CD14-positive monocyte (primary cell): ENCODE data around the gene ARL15. TPM values are rescaled to one million over a fixed set of nuclear protein-coding genes. Genes with fewer than 3 reads are reported as not detected.

ENCODE experiments used
- DNase-seq, 3 donors: peaks; one replicate each; pipeline ENCODE4 v3.0.0-alpha.2; 2011 to 2022
- H2AFZ ChIP-seq: 2 replicates; pipeline ENCODE4 v1.6.0; 2012; ENCODE audit warnings: mild to moderate bottlenecking, low read depth, low read length, inconsistent platforms; ENCODE audit not compliant: insufficient read depth, poor library complexity, severe bottlenecking
- H3K27ac ChIP-seq, 2 donors: 1 replicate in 1 of 2; 2 replicates in 1 of 2; pipeline ENCODE4 v1.5.1; 2012 to 2013; ENCODE audit warnings: low read length in 2 of 2, control low read depth in 1 of 2, inconsistent platforms in 1 of 2, low read depth in 1 of 2, mild to moderate bottlenecking in 1 of 2
- H3K27me3 ChIP-seq, 2 donors: one replicate each; pipeline versions ENCODE4 v1.6.0 to v1.6.1; 2011 to 2013; ENCODE audit warnings: low read length in 2 of 2; ENCODE audit not compliant: control insufficient read depth in 2 of 2, insufficient read depth in 2 of 2
- H3K36me3 ChIP-seq, 2 donors: replicated peaks in 1 of 2; 1 replicate in 1 of 2; 2 replicates in 1 of 2; pipeline versions ENCODE4 v1.5.1 to v1.6.1; 2012 to 2013; ENCODE audit warnings: low read length in 2 of 2, control low read depth in 1 of 2, inconsistent platforms in 1 of 2, mild to moderate bottlenecking in 1 of 2; ENCODE audit not compliant: insufficient read depth in 2 of 2, control insufficient read depth in 1 of 2
- H3K4me1 ChIP-seq, 2 donors: 1 replicate in 1 of 2; 2 replicates in 1 of 2; pipeline versions ENCODE4 v1.5.1 to v1.6.1; 2012 to 2013; ENCODE audit warnings: low read length in 2 of 2, control low read depth in 1 of 2, inconsistent platforms in 1 of 2, mild to moderate bottlenecking in 1 of 2, moderate library complexity in 1 of 2; ENCODE audit not compliant: insufficient read depth in 2 of 2, control insufficient read depth in 1 of 2
- H3K4me2 ChIP-seq: replicated peaks from 2 replicates; pipeline ENCODE3; 2012; ENCODE audit warnings: low read length, moderate library complexity, mild to moderate bottlenecking; ENCODE audit not compliant: poor library complexity, severe bottlenecking; ENCODE audit errors: extremely low read depth
- H3K4me3 ChIP-seq, 3 experiments: fragments of 200-600 bp in 1 of 3; sonication (generic) in 1 of 3; replicated peaks in 1 of 3; 1 replicate in 2 of 3; 2 replicates in 1 of 3; pipeline ENCODE4 v1.5.1; 2011 to 2013; ENCODE audit warnings: low read length in 3 of 3, mild to moderate bottlenecking in 3 of 3, control low read depth in 2 of 3, low read depth in 2 of 3, inconsistent platforms in 1 of 3, moderate library complexity in 1 of 3
- H3K79me2 ChIP-seq: 2 replicates; pipeline ENCODE4 v1.6.0; 2012; ENCODE audit warnings: mild to moderate bottlenecking, control low read depth, inconsistent platforms, low read length, moderate library complexity; ENCODE audit not compliant: insufficient read depth
- H3K9ac ChIP-seq: 2 replicates; pipeline ENCODE4 v1.6.0; 2017; ENCODE audit warnings: low read length, mild to moderate bottlenecking; ENCODE audit not compliant: insufficient read depth, poor library complexity, severe bottlenecking
- H3K9me3 ChIP-seq, 2 donors: replicated peaks in 1 of 2; 1 replicate in 1 of 2; 2 replicates in 1 of 2; pipeline versions ENCODE4 v1.5.1 to v1.6.1; 2012 to 2013; ENCODE audit warnings: low read length in 2 of 2, control low read depth in 1 of 2; ENCODE audit not compliant: control insufficient read depth in 1 of 2, insufficient read depth in 1 of 2
- H4K20me1 ChIP-seq: 2 replicates; pipeline ENCODE4 v1.6.0; 2012; ENCODE audit warnings: mild to moderate bottlenecking, low read length, control low read depth, moderate library complexity; ENCODE audit not compliant: insufficient read depth
- H3K27ac Mint-ChIP-seq, 7 donors: one replicate each; pipeline ENCODE4 v1.8.0; 2020; ENCODE audit warnings: mild to moderate bottlenecking in 7 of 7, mixed read lengths in 7 of 7, moderate library complexity in 6 of 7, inconsistent platforms in 2 of 7
- H3K27me3 Mint-ChIP-seq, 3 donors: one replicate each; pipeline ENCODE4 v1.8.0; 2021 to 2022; ENCODE audit warnings: low read depth in 3 of 3, mild to moderate bottlenecking in 3 of 3, mixed read lengths in 3 of 3, moderate library complexity in 3 of 3, inconsistent platforms in 1 of 3
- H3K36me3 Mint-ChIP-seq, 2 donors: one replicate each; pipeline ENCODE4 v1.8.0; 2020; ENCODE audit warnings: mixed read lengths in 2 of 2, inconsistent platforms in 1 of 2, mild to moderate bottlenecking in 1 of 2
- H3K4me1 Mint-ChIP-seq: one replicate; pipeline ENCODE4 v1.8.0; 2020; ENCODE audit warnings: mild to moderate bottlenecking, mixed read lengths
- H3K4me3 Mint-ChIP-seq, 2 donors: one replicate each; pipeline ENCODE4 v1.8.0; 2020; ENCODE audit warnings: mild to moderate bottlenecking in 2 of 2, mixed read lengths in 2 of 2, moderate library complexity in 1 of 2
- H3K9me3 Mint-ChIP-seq, 7 donors: one replicate each; pipeline ENCODE4 v1.8.0; 2020 to 2022; ENCODE audit warnings: mixed read lengths in 7 of 7, mild to moderate bottlenecking in 6 of 7, moderate library complexity in 6 of 7, inconsistent platforms in 2 of 7
- CTCF ChIP-seq: fragments of 200-600 bp; IDR thresholded peaks from one replicate; pipeline ENCODE4 v1.8.0; 2022; ENCODE audit warnings: antibody characterized with exemption, mild to moderate bottlenecking
- WGBS: methylation state at CpG from one replicate; pipeline ENCODE4 v1.1.5; 2013; ENCODE audit warnings: missing lambda C conversion rate; ENCODE audit not compliant: insufficient coverage; 5-methylcytosine and 5-hydroxymethylcytosine counted together
- intact Hi-C, 2 donors: fragments of 100-400 bp; cut with micrococcal nuclease; formaldehyde crosslinking; loops; one replicate each; pipeline versions ENCODE4 v1.15.0 to v1.15.1; 2023
- polyA plus RNA-seq, 3 donors: library from polyadenylated mRNA; depleted of rRNA in 1 of 3; unstranded in 2 of 3; stranded (reverse) in 1 of 3; fragments of 300-500 nt in 2 of 3; fragments of >200 nt in 1 of 3; fragmentation: Illumina TruSeq in 2 of 3; gene quantifications; 1 replicate in 2 of 3; 2 replicates in 1 of 3; pipeline ENCODE4 v1.2.3, GENCODE V29; 2012 to 2021

Gene ARL15
- polyA plus RNA-seq, 3 donors = 10.5 to 27.6 (median 18.0) TPM

- H3K36me3 ChIP-seq = no peaks in the 10 kb centered on the region
- no peak overlapping the region for H3K4me3 ChIP-seq
- peaks cover 12 to 29% (median 19%) of the 10 kb centered on the region in 7 donors for H3K9me3 Mint-ChIP-seq
- no peak overlapping the region for H3K4me2 ChIP-seq
- no peaks in the 10 kb centered on the region for H4K20me1 ChIP-seq
- no peak overlapping the region for H3K27ac Mint-ChIP-seq
- DNase-seq = no peak
- H3K4me1 Mint-ChIP-seq = no peaks in the 10 kb centered on the region
- H2AFZ ChIP-seq = no peak overlapping the region
- no peaks in the 10 kb centered on the region for H3K36me3 Mint-ChIP-seq
- no peak overlapping the region for H3K9ac ChIP-seq
- H3K27me3 ChIP-seq = no peaks in the 10 kb centered on the region
- WGBS = no CpG with 5 or more reads among the region's 1 CpG
- intact Hi-C loops = no loop called here
- no peak overlapping the region for H3K4me3 Mint-ChIP-seq
- no peaks in the 10 kb centered on the region for H3K79me2 ChIP-seq
- H3K4me1 ChIP-seq = no peaks in the 10 kb centered on the region
- H3K27ac ChIP-seq = no peak overlapping the region
- peaks cover 0 to 4% (median 1%) of the 10 kb centered on the region in 3 donors for H3K27me3 Mint-ChIP-seq
- TF ChIP-seq CTCF = no peak
- H3K9me3 ChIP-seq = peaks cover 10 to 11% of the 10 kb centered on the region in 2 donors
Observed at GRCh38 chr5:54332720-54333119, 22.3 kb upstream of the ARL15 start.

GRCh38 chr5:54329731-54330709 is 19.6 kb upstream of the ARL15 start:
- intact Hi-C loops = no loop called here
- Histone ChIP-seq H3K27ac (no peak overlapping the region), H3K4me3 (no peak overlapping the region), H3K79me2 (no peaks in the 10 kb centered on the region), H3K9me3 (peaks cover 7 to 10% of the 10 kb centered on the region in 2 donors), H3K36me3 (no peaks in the 10 kb centered on the region), H3K27me3 (peaks cover 0 to 2% of the 10 kb centered on the region in 2 donors), H2AFZ (no peak overlapping the region), H3K9ac (no peak overlapping the region), H3K4me1 (no peaks in the 10 kb centered on the region), H3K4me2 (no peak overlapping the region), H4K20me1 (no peaks in the 10 kb centered on the region)
- Mint-ChIP-seq H3K9me3 (peaks cover 6 to 17% (median 11%) of the 10 kb centered on the region in 7 donors), H3K27ac (no peak overlapping the region), H3K27me3 (peaks cover 1 to 10% (median 5%) of the 10 kb centered on the region in 3 donors), H3K4me3 (no peak overlapping the region), H3K4me1 (no peaks in the 10 kb centered on the region), H3K36me3 (no peaks in the 10 kb centered on the region)
- TF ChIP-seq CTCF = no peak
- 100% methylated on average over 1 of the region's 4 CpGs for WGBS
- DNase-seq = no peak
